ENCODE data around the gene RNF40. TPM values are rescaled to one million over a fixed set of nuclear protein-coding genes. Genes with fewer than 3 reads are reported as not detected.

The RNF40 gene
- total and polyA plus RNA-seq, 4 donors, result 25.9 to 55.4 (median 34.1) TPM

DNA sequence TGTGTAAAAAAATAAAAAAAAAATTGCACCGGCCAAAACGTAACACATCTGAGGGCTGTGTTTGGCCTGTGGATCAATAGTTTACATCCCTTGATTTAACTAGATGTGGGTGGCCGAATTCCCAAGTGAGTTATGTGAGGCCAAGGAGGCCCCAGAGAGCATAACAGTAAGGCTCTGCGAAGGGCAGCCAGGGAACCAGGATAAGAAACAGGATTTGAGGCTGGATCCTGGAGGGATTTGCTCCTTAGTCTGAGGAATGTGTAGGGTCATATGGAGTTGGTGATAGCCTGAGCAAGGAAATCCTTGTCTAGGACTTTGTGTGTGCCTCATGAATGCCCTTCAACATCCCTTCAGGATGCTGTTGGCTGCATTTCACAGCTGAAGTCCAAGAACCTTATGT, 11.9 kb upstream of the RNF40 start (continued):
- TF ChIP-seq, protein P1, sequence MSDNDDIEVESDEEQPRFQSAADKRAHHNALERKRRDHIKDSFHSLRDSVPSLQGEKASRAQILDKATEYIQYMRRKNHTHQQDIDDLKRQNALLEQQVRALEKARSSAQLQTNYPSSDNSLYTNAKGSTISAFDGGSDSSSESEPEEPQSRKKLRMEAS (IDR thresholded peaks at IDR 0.05), result no peak

DNA sequence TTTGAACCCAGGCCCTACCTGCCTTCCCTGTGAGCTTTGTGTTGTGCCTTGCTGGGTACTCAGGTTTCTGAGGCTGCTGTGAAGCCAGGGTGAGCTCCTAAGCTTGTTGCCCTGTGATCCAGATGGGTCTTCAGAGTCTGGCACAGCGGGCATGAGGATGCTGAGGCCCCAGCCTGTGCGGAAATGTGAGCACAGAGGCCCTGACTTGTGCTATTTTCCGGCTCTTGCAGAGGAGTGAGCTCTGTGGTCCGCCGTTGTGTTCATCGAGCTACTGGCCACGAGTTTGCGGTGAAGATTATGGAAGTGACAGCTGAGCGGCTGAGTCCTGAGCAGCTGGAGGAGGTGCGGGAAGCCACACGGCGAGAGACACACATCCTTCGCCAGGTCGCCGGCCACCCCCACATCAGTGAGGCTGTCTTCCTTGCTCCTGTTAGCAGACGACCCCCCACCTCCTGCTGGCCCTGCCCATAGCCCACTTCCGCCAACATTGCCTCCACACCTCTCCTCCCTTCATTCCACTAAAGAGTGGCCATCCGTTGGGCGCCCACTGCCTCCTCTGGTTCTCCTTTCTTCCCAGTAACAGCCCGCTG, 11.2 kb upstream of the RNF40 start:
- Histone ChIP-seq H3K36me3 (ENCODE audit: control insufficient read depth in 4 of 4, insufficient read depth in 3 of 4, low read depth in 1 of 4, low read length in 3 of 4) (peaks cover 3 to 12% (median 5%) of the 10 kb centered on the region in 4 donors), H3K9ac (ENCODE audit: low read depth in 1 of 2, low read length in 2 of 2) (no peak overlapping the region), H3K4me1 (ENCODE audit: control insufficient read depth in 4 of 4, insufficient read depth in 4 of 4, low read length in 3 of 4) (peaks cover 1 to 37% (median 22%) of the 10 kb centered on the region in 4 donors), H3K27ac (ENCODE audit: low read depth in 1 of 2, low read length in 2 of 2) (no peak overlapping the region), H3K9me3 (ENCODE audit: control insufficient read depth in 4 of 4, low read length in 3 of 4) (no peaks in the 10 kb centered on the region), H3K27me3 (ENCODE audit: control insufficient read depth in 4 of 4, insufficient read depth in 4 of 4, low read length in 3 of 4) (no peaks in the 10 kb centered on the region), H3K4me3 (ENCODE audit: low read depth in 1 of 3, low read length in 3 of 3) (no peak overlapping the region)
- TF ChIP-seq HNF4A (conservative IDR thresholded peaks at IDR 0.05) (no peak), TAF1 (conservative IDR thresholded peaks at IDR 0.05) (no peak), SP1 (IDR thresholded peaks at IDR 0.05) (no peak), JUND (IDR thresholded peaks at IDR 0.05) (no peak), RAD21 (IDR thresholded peaks at IDR 0.05) (no peak), NR2F2 (IDR thresholded peaks at IDR 0.05) (no peak), HNF4G (IDR thresholded peaks at IDR 0.05) (no peak), YY1 (IDR thresholded peaks at IDR 0.05) (no peak), RXRA (IDR thresholded peaks at IDR 0.05) (no peak)
- TF ChIP-seq, protein P2, sequence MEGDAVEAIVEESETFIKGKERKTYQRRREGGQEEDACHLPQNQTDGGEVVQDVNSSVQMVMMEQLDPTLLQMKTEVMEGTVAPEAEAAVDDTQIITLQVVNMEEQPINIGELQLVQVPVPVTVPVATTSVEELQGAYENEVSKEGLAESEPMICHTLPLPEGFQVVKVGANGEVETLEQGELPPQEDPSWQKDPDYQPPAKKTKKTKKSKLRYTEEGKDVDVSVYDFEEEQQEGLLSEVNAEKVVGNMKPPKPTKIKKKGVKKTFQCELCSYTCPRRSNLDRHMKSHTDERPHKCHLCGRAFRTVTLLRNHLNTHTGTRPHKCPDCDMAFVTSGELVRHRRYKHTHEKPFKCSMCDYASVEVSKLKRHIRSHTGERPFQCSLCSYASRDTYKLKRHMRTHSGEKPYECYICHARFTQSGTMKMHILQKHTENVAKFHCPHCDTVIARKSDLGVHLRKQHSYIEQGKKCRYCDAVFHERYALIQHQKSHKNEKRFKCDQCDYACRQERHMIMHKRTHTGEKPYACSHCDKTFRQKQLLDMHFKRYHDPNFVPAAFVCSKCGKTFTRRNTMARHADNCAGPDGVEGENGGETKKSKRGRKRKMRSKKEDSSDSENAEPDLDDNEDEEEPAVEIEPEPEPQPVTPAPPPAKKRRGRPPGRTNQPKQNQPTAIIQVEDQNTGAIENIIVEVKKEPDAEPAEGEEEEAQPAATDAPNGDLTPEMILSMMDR (IDR thresholded peaks at IDR 0.05; ENCODE audit: low read depth, low read length, missing input control), result no peak
- TF ChIP-seq, protein P1 (IDR thresholded peaks at IDR 0.05), result no peak
- DNase-seq (ENCODE audit: low spot score), result no peak
- 95% methylated on average over 20 of the region's 20 CpGs for WGBS

DNA sequence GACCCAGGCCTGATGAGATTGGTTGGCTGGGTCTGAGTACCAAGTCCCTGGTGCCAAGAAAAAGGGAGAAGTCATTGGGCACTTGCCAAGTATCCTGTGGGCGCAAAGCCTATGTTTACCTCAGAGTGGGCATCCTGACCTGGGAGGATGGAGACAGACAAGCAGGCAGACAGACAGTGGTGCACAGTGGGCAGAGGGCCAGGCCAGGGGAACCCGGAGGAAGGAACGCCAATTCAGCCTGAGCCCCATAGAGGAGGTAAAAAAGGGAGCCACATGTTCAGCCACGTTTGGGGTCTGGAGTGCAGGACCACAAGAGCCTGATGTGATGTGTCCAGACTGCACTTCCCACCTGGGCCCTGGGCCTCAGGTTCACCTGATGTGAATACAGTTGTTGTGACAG, 8.5 kb upstream of the RNF40 start:
- H3K9me3 ChIP-seq (ENCODE audit: control insufficient read depth in 4 of 4, low read length in 3 of 4), result no peaks in the 10 kb centered on the region
- 54% methylated on average over 4 of the region's 4 CpGs for WGBS
- peaks cover 1 to 21% (median 16%) of the 10 kb centered on the region in 4 donors for H3K4me1 ChIP-seq (ENCODE audit: control insufficient read depth in 4 of 4, insufficient read depth in 4 of 4, low read length in 3 of 4)
- H3K27me3 ChIP-seq (ENCODE audit: control insufficient read depth in 4 of 4, insufficient read depth in 4 of 4, low read length in 3 of 4), result no peaks in the 10 kb centered on the region
- H3K9ac ChIP-seq (ENCODE audit: low read depth in 1 of 2, low read length in 2 of 2), result no peak overlapping the region
- no peak overlapping the region for H3K4me3 ChIP-seq (ENCODE audit: low read depth in 1 of 3, low read length in 3 of 3)
- DNase-seq (ENCODE audit: low spot score), result no peak
- H3K36me3 ChIP-seq (ENCODE audit: control insufficient read depth in 4 of 4, insufficient read depth in 3 of 4, low read depth in 1 of 4, low read length in 3 of 4), result peaks cover 3 to 22% (median 9%) of the 10 kb centered on the region in 4 donors
- no peak overlapping the region for H3K27ac ChIP-seq (ENCODE audit: low read depth in 1 of 2, low read length in 2 of 2)
- TF ChIP-seq EGR1 (IDR thresholded peaks at IDR 0.05; ENCODE audit: low read depth in 2 of 2), result no peak
- TF ChIP-seq, protein P3, sequence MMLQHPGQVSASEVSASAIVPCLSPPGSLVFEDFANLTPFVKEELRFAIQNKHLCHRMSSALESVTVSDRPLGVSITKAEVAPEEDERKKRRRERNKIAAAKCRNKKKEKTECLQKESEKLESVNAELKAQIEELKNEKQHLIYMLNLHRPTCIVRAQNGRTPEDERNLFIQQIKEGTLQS (IDR thresholded peaks at IDR 0.05), result no peak
- TF ChIP-seq GABPA (IDR thresholded peaks at IDR 0.05 in 1 of 2, conservative IDR thresholded peaks at IDR 0.05 in 1 of 2), result no peak
- TF ChIP-seq HNF4A (conservative IDR thresholded peaks at IDR 0.05), result no peak
- TF ChIP-seq RAD21 (IDR thresholded peaks at IDR 0.05), result no peak
- no peak for TF ChIP-seq JUND (IDR thresholded peaks at IDR 0.05)
- TF ChIP-seq, protein P4, sequence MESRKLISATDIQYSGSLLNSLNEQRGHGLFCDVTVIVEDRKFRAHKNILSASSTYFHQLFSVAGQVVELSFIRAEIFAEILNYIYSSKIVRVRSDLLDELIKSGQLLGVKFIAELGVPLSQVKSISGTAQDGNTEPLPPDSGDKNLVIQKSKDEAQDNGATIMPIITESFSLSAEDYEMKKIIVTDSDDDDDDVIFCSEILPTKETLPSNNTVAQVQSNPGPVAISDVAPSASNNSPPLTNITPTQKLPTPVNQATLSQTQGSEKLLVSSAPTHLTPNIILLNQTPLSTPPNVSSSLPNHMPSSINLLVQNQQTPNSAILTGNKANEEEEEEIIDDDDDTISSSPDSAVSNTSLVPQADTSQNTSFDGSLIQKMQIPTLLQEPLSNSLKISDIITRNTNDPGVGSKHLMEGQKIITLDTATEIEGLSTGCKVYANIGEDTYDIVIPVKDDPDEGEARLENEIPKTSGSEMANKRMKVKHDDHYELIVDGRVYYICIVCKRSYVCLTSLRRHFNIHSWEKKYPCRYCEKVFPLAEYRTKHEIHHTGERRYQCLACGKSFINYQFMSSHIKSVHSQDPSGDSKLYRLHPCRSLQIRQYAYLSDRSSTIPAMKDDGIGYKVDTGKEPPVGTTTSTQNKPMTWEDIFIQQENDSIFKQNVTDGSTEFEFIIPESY (IDR thresholded peaks at IDR 0.05), result no peak
- TF ChIP-seq, protein P5, sequence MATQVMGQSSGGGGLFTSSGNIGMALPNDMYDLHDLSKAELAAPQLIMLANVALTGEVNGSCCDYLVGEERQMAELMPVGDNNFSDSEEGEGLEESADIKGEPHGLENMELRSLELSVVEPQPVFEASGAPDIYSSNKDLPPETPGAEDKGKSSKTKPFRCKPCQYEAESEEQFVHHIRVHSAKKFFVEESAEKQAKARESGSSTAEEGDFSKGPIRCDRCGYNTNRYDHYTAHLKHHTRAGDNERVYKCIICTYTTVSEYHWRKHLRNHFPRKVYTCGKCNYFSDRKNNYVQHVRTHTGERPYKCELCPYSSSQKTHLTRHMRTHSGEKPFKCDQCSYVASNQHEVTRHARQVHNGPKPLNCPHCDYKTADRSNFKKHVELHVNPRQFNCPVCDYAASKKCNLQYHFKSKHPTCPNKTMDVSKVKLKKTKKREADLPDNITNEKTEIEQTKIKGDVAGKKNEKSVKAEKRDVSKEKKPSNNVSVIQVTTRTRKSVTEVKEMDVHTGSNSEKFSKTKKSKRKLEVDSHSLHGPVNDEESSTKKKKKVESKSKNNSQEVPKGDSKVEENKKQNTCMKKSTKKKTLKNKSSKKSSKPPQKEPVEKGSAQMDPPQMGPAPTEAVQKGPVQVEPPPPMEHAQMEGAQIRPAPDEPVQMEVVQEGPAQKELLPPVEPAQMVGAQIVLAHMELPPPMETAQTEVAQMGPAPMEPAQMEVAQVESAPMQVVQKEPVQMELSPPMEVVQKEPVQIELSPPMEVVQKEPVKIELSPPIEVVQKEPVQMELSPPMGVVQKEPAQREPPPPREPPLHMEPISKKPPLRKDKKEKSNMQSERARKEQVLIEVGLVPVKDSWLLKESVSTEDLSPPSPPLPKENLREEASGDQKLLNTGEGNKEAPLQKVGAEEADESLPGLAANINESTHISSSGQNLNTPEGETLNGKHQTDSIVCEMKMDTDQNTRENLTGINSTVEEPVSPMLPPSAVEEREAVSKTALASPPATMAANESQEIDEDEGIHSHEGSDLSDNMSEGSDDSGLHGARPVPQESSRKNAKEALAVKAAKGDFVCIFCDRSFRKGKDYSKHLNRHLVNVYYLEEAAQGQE (IDR thresholded peaks at IDR 0.05), result no peak
- TF ChIP-seq RXRA (IDR thresholded peaks at IDR 0.05), result no peak
- no peak for TF ChIP-seq NR2F2 (IDR thresholded peaks at IDR 0.05)
- TF ChIP-seq, protein P1 (IDR thresholded peaks at IDR 0.05), result no peak
- no peak for TF ChIP-seq FOXA2 (IDR thresholded peaks at IDR 0.05)
- TF ChIP-seq, protein P2 (IDR thresholded peaks at IDR 0.05; ENCODE audit: low read depth, low read length, missing input control), result no peak
- no peak for TF ChIP-seq HNF4G (IDR thresholded peaks at IDR 0.05)
- TF ChIP-seq SP1 (IDR thresholded peaks at IDR 0.05), result no peak
- no peak for TF ChIP-seq YY1 (IDR thresholded peaks at IDR 0.05)
- TF ChIP-seq TAF1 (conservative IDR thresholded peaks at IDR 0.05), result no peak
- no peak for TF ChIP-seq FOXA1 (IDR thresholded peaks at IDR 0.05)
